GM12878 (cell line): ENCODE measurements around the gene NLGN1. TPM values are rescaled to one million over a fixed set of nuclear protein-coding genes. Genes with fewer than 3 reads are reported as not detected.

ENCODE experiments used
- ATAC-seq: fragments of 200-7000 bp; cut with Tn5 transposase; 3 replicates; pipeline ENCODE4 v1.9.1; 2020; ENCODE audit warnings: mild to moderate bottlenecking, moderate library complexity
- BruUV-seq: library from RNA; stranded (reverse); fragments of 400-500 nt; replicated peaks from 2 replicates; lab custom pipeline; 2021; lab: Mats Ljungman, UMichigan
- CTCF ChIA-PET: fragments of 300-600 bp; sonication (Branson Sonifier 250); formaldehyde crosslinking; extraction: SDS; loops from one replicate; lab custom pipeline; 2021; ENCODE audit warnings: inconsistent platforms; lab: Yijun Ruan, JAX
- POLR2A ChIA-PET: fragments of 350-600 bp; formaldehyde crosslinking; extraction: SDS; loops from one replicate; lab custom pipeline; 2021; ENCODE audit warnings: inconsistent platforms; lab: Charles Lee
- RAD21 ChIA-PET: fragments of 300-600 bp; sonication (Branson Sonifier 250); formaldehyde crosslinking; loops from one replicate; lab custom pipeline; 2023; ENCODE audit warnings: antibody characterized with exemption; ENCODE audit not compliant: unreplicated experiment; lab: Charles Lee
- SMC1A ChIA-PET: fragments of 300-600 bp; sonication (Branson Sonifier 250); formaldehyde crosslinking; loops from one replicate; lab custom pipeline; 2023; ENCODE audit not compliant: unreplicated experiment, uncharacterized antibody; lab: Charles Lee
- DNase-seq: peaks from one replicate; pipeline ENCODE4 v3.0.0-alpha.2; 2011; ENCODE audit warnings: low read depth, low spot score
- FAIRE-seq: peaks from 3 replicates; lab custom pipeline; 2011; peaks lifted over from hg19 to GRCh38; lab: Jason Lieb, UNC
- H2AFZ ChIP-seq: 2 replicates; pipeline ENCODE4 v1.6.0; 2011; ENCODE audit warnings: low read depth, low read length, control low read depth; ENCODE audit not compliant: control insufficient read depth
- H3K27ac ChIP-seq: 2 replicates; pipeline ENCODE4 v1.5.1; 2011; ENCODE audit warnings: control low read depth; ENCODE audit not compliant: control insufficient read depth, insufficient read depth
- H3K27me3 ChIP-seq, 2 experiments: replicated peaks in 1 of 2; 2 replicates each; pipeline versions ENCODE4 v1.6.0 to v1.6.1; 2011; ENCODE audit warnings: low read length in 1 of 2; ENCODE audit not compliant: control insufficient read depth in 2 of 2, insufficient read depth in 2 of 2
- H3K36me3 ChIP-seq, 2 experiments: 2 replicates each; pipeline ENCODE4 v1.5.1; 2011; ENCODE audit warnings: low read length in 1 of 2; ENCODE audit not compliant: control insufficient read depth in 2 of 2, insufficient read depth in 2 of 2
- H3K4me1 ChIP-seq: 2 replicates; pipeline ENCODE4 v1.6.1; 2011; ENCODE audit warnings: mild to moderate bottlenecking, low read length, moderate library complexity, mixed read lengths; ENCODE audit not compliant: control insufficient read depth, insufficient read depth
- H3K4me2 ChIP-seq: 2 replicates; pipeline ENCODE4 v1.6.0; 2011; ENCODE audit warnings: control low read depth; ENCODE audit not compliant: control insufficient read depth, insufficient read depth
- H3K4me3 ChIP-seq: fragments of 200-600 bp; sonication (generic); 2 replicates; pipeline ENCODE4 v1.5.1; 2016
- H3K79me2 ChIP-seq: 2 replicates; pipeline ENCODE4 v1.6.0; 2011; ENCODE audit warnings: low read length; ENCODE audit not compliant: control insufficient read depth, insufficient read depth
- H3K9ac ChIP-seq: 2 replicates; pipeline ENCODE4 v1.8.0; 2011; ENCODE audit warnings: low read length, control low read depth, mixed read lengths; ENCODE audit not compliant: control insufficient read depth, insufficient read depth
- H3K9me3 ChIP-seq: replicated peaks from 3 replicates; pipeline ENCODE4 v1.5.1; 2011; ENCODE audit warnings: mild to moderate bottlenecking, low read length; ENCODE audit not compliant: control insufficient read depth, insufficient read depth
- H4K20me1 ChIP-seq: 2 replicates; pipeline ENCODE4 v1.6.0; 2011; ENCODE audit not compliant: control insufficient read depth, insufficient read depth
- EP300 ChIP-seq, 2 experiments: fragments of 150-350 bp in 1 of 2; IDR thresholded peaks; 2 replicates each; pipeline ENCODE4 v1.6.1; 2011 to 2012; ENCODE audit warnings: low read depth in 2 of 2, low read length in 2 of 2, borderline replicate concordance in 1 of 2, improper control_type of control experiment in 1 of 2, inconsistent platforms in 1 of 2; ENCODE audit not compliant: control insufficient read depth in 1 of 2
- GABPA ChIP-seq: IDR thresholded peaks from 2 replicates; pipeline ENCODE4 v1.6.1; 2014; ENCODE audit warnings: antibody characterized with exemption, low read depth, mild to moderate bottlenecking, inconsistent platforms
- LARP7 ChIP-seq: fragments of 450-650 bp; IDR thresholded peaks from 2 replicates; pipeline ENCODE4 v1.6.1; 2017; ENCODE audit warnings: mild to moderate bottlenecking
- NKRF ChIP-seq: fragments of 450-650 bp; conservative IDR thresholded peaks from 2 replicates; pipeline ENCODE4 v1.6.1; 2017; ENCODE audit warnings: mild to moderate bottlenecking, moderate library complexity
- POLR2AphosphoS2 ChIP-seq: IDR thresholded peaks from 2 replicates; pipeline ENCODE4 v1.6.1; 2011; ENCODE audit warnings: low read depth, mild to moderate bottlenecking, low read length, improper control_type of control experiment, moderate library complexity
- RAD21 ChIP-seq: IDR thresholded peaks from 2 replicates; pipeline ENCODE4 v1.6.1; 2011; ENCODE audit warnings: mild to moderate bottlenecking, low read depth, low read length, moderate library complexity; ENCODE audit not compliant: insufficient read depth
- SMAD5 ChIP-seq: IDR thresholded peaks from 2 replicates; pipeline ENCODE4 v1.6.1; 2016; ENCODE audit warnings: antibody characterized with exemption, low read depth
- WGBS: methylation state at CpG from one replicate; pipeline ENCODE4 v1.1.6; 2016; ENCODE audit warnings: low lambda C conversion rate; ENCODE audit not compliant: insufficient replicate concordance, insufficient coverage; ENCODE audit errors: missing lambda C conversion rate; 5-methylcytosine and 5-hydroxymethylcytosine counted together
- in situ Hi-C: fragments of 300-500 bp; cut with MboI; formaldehyde crosslinking; loops from 9 replicates; pipeline ENCODE4 v1.14.3; 2018; ENCODE audit warnings: mixed read lengths
- intact Hi-C: fragments of 100-400 bp; cut with micrococcal nuclease; formaldehyde crosslinking; loops from one replicate; pipeline ENCODE4 v1.14.2; 2022; ENCODE audit not compliant: unreplicated experiment
- polyA plus RNA-seq, 11 experiments: library from polyadenylated mRNA; depleted of rRNA in 4 of 11; unstranded in 6 of 11; stranded (reverse) in 5 of 11; fragments of >200 nt; fragmentation: Nextera tagmentation in 4 of 11; fragmentation: Illumina TruSeq in 1 of 11; extraction: Ambion mirVana in 4 of 11; extraction: Trizol in 1 of 11; gene quantifications; 1 replicate in 1 of 11; 2 replicates in 10 of 11; pipeline versions ENCODE4 v1.2.1 to v1.2.3, GENCODE V29; 2011 to 2016; ENCODE audit warnings: inconsistent platforms in 2 of 11, missing spikeins in 2 of 11, low read depth in 1 of 11
- total RNA-seq, 4 experiments: library from RNA; depleted of rRNA in 3 of 4; stranded (reverse); fragments of >200 nt in 3 of 4; fragmentation: Illumina TruSeq in 1 of 4; extraction: Trizol in 1 of 4; gene quantifications; 2 replicates each; pipeline versions ENCODE4 v1.2.1 to v1.2.3, GENCODE V29; 2013 to 2021
- TF ChIP-seq, protein P1 (sequence below): fragments of 450-650 bp; IDR thresholded peaks from 2 replicates; pipeline ENCODE4 v1.6.1; 2017; ENCODE audit warnings: mild to moderate bottlenecking
- TF ChIP-seq, protein P2 (sequence below): fragments of 450-650 bp; IDR thresholded peaks from 2 replicates; pipeline ENCODE4 v1.6.1; 2016; ENCODE audit warnings: mild to moderate bottlenecking
- TF ChIP-seq, protein P3 (sequence below): fragments of 450-650 bp; IDR thresholded peaks from 2 replicates; pipeline ENCODE4 v1.6.1; 2017; ENCODE audit warnings: borderline replicate concordance
- TF ChIP-seq, protein P4 (sequence below): fragments of 450-650 bp; IDR thresholded peaks from 2 replicates; pipeline ENCODE4 v1.6.1; 2016; ENCODE audit warnings: mild to moderate bottlenecking

Gene NLGN1
- total and polyA plus RNA-seq, 10 of the 15 experiments (the other 5 are each of a cell fraction or from before 2014, with no cell fraction given): not detected

- no peak for TF ChIP-seq NKRF
- TF ChIP-seq SMAD5: no peak
- TF ChIP-seq RAD21: peak; percentile 53
- 0 out of 2 replicates have a peak, but pooled peaks have one; percentile 12 for TF ChIP-seq GABPA
Observed at GRCh38 chr3:173529062-173529711, 131.6 kb downstream of the NLGN1 start (continued).

GRCh38 chr3:173531602-173532001 lies 134.1 kb downstream of the NLGN1 start:
- no peak for ATAC-seq
- intact Hi-C loops (no loop called here), in situ Hi-C loops (no loop called here)
- TF ChIP-seq EP300 (IDR thresholded peaks at IDR 0.05; ENCODE audit: borderline replicate concordance in 1 of 2, control insufficient read depth in 1 of 2, low read depth in 2 of 2, low read length in 2 of 2): no peak
- TF ChIP-seq POLR2AphosphoS2: no peak
- TF ChIP-seq, protein P1, sequence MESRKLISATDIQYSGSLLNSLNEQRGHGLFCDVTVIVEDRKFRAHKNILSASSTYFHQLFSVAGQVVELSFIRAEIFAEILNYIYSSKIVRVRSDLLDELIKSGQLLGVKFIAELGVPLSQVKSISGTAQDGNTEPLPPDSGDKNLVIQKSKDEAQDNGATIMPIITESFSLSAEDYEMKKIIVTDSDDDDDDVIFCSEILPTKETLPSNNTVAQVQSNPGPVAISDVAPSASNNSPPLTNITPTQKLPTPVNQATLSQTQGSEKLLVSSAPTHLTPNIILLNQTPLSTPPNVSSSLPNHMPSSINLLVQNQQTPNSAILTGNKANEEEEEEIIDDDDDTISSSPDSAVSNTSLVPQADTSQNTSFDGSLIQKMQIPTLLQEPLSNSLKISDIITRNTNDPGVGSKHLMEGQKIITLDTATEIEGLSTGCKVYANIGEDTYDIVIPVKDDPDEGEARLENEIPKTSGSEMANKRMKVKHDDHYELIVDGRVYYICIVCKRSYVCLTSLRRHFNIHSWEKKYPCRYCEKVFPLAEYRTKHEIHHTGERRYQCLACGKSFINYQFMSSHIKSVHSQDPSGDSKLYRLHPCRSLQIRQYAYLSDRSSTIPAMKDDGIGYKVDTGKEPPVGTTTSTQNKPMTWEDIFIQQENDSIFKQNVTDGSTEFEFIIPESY: no peak
- TF ChIP-seq, protein P2, sequence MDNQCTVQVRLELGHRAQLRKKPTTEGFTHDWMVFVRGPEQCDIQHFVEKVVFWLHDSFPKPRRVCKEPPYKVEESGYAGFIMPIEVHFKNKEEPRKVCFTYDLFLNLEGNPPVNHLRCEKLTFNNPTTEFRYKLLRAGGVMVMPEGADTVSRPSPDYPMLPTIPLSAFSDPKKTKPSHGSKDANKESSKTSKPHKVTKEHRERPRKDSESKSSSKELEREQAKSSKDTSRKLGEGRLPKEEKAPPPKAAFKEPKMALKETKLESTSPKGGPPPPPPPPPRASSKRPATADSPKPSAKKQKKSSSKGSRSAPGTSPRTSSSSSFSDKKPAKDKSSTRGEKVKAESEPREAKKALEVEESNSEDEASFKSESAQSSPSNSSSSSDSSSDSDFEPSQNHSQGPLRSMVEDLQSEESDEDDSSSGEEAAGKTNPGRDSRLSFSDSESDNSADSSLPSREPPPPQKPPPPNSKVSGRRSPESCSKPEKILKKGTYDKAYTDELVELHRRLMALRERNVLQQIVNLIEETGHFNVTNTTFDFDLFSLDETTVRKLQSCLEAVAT: no peak
- TF ChIP-seq LARP7: no peak
- TF ChIP-seq, protein P3, sequence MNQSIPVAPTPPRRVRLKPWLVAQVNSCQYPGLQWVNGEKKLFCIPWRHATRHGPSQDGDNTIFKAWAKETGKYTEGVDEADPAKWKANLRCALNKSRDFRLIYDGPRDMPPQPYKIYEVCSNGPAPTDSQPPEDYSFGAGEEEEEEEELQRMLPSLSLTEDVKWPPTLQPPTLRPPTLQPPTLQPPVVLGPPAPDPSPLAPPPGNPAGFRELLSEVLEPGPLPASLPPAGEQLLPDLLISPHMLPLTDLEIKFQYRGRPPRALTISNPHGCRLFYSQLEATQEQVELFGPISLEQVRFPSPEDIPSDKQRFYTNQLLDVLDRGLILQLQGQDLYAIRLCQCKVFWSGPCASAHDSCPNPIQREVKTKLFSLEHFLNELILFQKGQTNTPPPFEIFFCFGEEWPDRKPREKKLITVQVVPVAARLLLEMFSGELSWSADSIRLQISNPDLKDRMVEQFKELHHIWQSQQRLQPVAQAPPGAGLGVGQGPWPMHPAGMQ: no peak
- TF ChIP-seq, protein P4, sequence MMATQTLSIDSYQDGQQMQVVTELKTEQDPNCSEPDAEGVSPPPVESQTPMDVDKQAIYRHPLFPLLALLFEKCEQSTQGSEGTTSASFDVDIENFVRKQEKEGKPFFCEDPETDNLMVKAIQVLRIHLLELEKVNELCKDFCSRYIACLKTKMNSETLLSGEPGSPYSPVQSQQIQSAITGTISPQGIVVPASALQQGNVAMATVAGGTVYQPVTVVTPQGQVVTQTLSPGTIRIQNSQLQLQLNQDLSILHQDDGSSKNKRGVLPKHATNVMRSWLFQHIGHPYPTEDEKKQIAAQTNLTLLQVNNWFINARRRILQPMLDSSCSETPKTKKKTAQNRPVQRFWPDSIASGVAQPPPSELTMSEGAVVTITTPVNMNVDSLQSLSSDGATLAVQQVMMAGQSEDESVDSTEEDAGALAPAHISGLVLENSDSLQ: no peak

More at GRCh38 chr3:173531602-173532001, 134.1 kb downstream of the NLGN1 start:
- Histone ChIP-seq H2AFZ (no peak overlapping the region), H3K79me2 (no peaks in the 10 kb centered on the region), H3K9me3 (no peaks in the 10 kb centered on the region), H3K4me1 (no peaks in the 10 kb centered on the region), H4K20me1 (no peaks in the 10 kb centered on the region), H3K4me3 (no peak overlapping the region), H3K27ac (no peak overlapping the region), H3K9ac (no peak overlapping the region), H3K4me2 (no peak overlapping the region), H3K27me3 (no peaks in the 10 kb centered on the region), H3K36me3 (no peaks in the 10 kb centered on the region)
- ChIA-PET SMC1A (interaction anchor here (1.3 kb wide), 1 partner anchor 10 kb away, joined by 5 read pairs; no protein-coding TSS in a partner anchor), RAD21 (no interaction called here), POLR2A (no interaction called here), CTCF (interaction anchor here (0.6 to 1.2 kb wide), 2 partner anchors 9 to 268 kb away, joined by 3 read pairs; no protein-coding TSS in a partner anchor)
- no TSS peak for BruUV-seq
- no peak for FAIRE-seq
- DNase-seq: no peak
- 36% methylated on average over 1 of the region's 1 CpG for WGBS
